Adrenal gland (tissue), 12 donors: ENCODE data around the gene SCP2D1. TPM values are rescaled to one million over a fixed set of nuclear protein-coding genes. Genes with fewer than 3 reads are reported as not detected.

Experiments
- DNase-seq, 7 donors: peaks; one replicate each; pipeline ENCODE4 v3.0.0-alpha.2; 2019 to 2020
- H3K27ac ChIP-seq, 5 donors: fragments of 200-600 bp; sonication (generic) in 4 of 5; 1 replicate in 3 of 5; 2 replicates in 2 of 5; pipeline versions ENCODE4 v1.5.1 to v1.8.0; 2016 to 2020; ENCODE audit warnings: mild to moderate bottlenecking in 1 of 5
- H3K27me3 ChIP-seq: fragments of 200-600 bp; 2 replicates; pipeline ENCODE4 v1.8.0; 2021
- H3K36me3 ChIP-seq, 2 donors: fragments of 200-600 bp; replicated peaks in 1 of 2; 1 replicate in 1 of 2; 2 replicates in 1 of 2; pipeline versions ENCODE4 v1.5.1 to v1.8.0; 2018 to 2022
- H3K4me1 ChIP-seq, 2 donors: fragments of 200-600 bp; replicated peaks in 1 of 2; 1 replicate in 1 of 2; 2 replicates in 1 of 2; pipeline versions ENCODE4 v1.5.1 to v1.8.0; 2018 to 2021
- H3K4me3 ChIP-seq, 4 donors: fragments of 200-600 bp; sonication (generic) in 3 of 4; one replicate each; pipeline ENCODE4 v1.5.1; 2016 to 2018
- H3K9me3 ChIP-seq, 3 donors: fragments of 200-600 bp; sonication (generic) in 1 of 3; replicated peaks in 1 of 3; 1 replicate in 2 of 3; 2 replicates in 1 of 3; pipeline versions ENCODE4 v1.5.1 to v1.8.0; 2016 to 2021
- POLR2A ChIP-seq, 2 donors: fragments of 450-650 bp; IDR thresholded peaks; one replicate each; pipeline ENCODE4 v1.6.1; 2017; ENCODE audit warnings: antibody characterized with exemption in 2 of 2, mild to moderate bottlenecking in 2 of 2, moderate library complexity in 1 of 2
- WGBS, 4 donors: extraction: QIAGEN DNeasy Blood & Tissue Kit in 2 of 4; methylation state at CpG; one replicate each; pipeline versions ENCODE4 v1.1.5 to v1.1.7; 2013 to 2017; 5-methylcytosine and 5-hydroxymethylcytosine counted together
- intact Hi-C, 2 donors: fragments of 100-400 bp; cut with DNase I; formaldehyde crosslinking; loops; one replicate each; pipeline versions ENCODE4 v1.14.1 to v1.15.0; 2022 to 2023
- polyA plus RNA-seq, 3 donors: library from polyadenylated mRNA; stranded (reverse); fragments of 200-250 nt in 2 of 3; fragments of 350-450 nt in 1 of 3; fragmentation: Illumina TruSeq in 1 of 3; extraction: RNeasy Lipid Tissue Mini Kit (QIAGEN cat#74804) in 1 of 3; gene quantifications; one replicate each; pipeline ENCODE4 v1.2.3, GENCODE V29; 2013 to 2014
- total RNA-seq, 9 donors: library from RNA; depleted of rRNA in 4 of 9; stranded (reverse); fragments of >200 nt in 4 of 9; fragments of 120-200 nt in 1 of 9; fragmentation: NEBNext Ultra II Directional in 1 of 9; extraction: Animal tissue kit (Norgen Biotek cat#: 25700) in 1 of 9; gene quantifications; one replicate each; pipeline versions ENCODE4 v1.1.0 to v1.2.4, GENCODE V29; 2013 to 2023
- TF ChIP-seq, protein P1 (sequence below), 6 experiments: fragments of 450-650 bp in 4 of 6; fragments of 200-600 bp in 2 of 6; sonication (generic) in 1 of 6; IDR thresholded peaks; 1 replicate in 5 of 6; 2 replicates in 1 of 6; pipeline versions ENCODE4 v1.5.1 to v1.8.0; 2016 to 2021; ENCODE audit warnings: antibody characterized with exemption in 6 of 6, mild to moderate bottlenecking in 2 of 6, moderate library complexity in 1 of 6
- donor health status: healthy with polysubstance abuse.
- donor health status: Bipolar disorder and iron deficiency.
- donor health status: DM: yes; HTN: yes; CAD: no.
- donor health status: DM: no; HTN: no; CAD: no.
- donor health status: DM: no; HTN: no; CAD: no.
- donor health status: DM: yes; HTN: yes; CAD: no.

The SCP2D1 gene
- total and polyA plus RNA-seq, 12 donors, result not detected

DNA sequence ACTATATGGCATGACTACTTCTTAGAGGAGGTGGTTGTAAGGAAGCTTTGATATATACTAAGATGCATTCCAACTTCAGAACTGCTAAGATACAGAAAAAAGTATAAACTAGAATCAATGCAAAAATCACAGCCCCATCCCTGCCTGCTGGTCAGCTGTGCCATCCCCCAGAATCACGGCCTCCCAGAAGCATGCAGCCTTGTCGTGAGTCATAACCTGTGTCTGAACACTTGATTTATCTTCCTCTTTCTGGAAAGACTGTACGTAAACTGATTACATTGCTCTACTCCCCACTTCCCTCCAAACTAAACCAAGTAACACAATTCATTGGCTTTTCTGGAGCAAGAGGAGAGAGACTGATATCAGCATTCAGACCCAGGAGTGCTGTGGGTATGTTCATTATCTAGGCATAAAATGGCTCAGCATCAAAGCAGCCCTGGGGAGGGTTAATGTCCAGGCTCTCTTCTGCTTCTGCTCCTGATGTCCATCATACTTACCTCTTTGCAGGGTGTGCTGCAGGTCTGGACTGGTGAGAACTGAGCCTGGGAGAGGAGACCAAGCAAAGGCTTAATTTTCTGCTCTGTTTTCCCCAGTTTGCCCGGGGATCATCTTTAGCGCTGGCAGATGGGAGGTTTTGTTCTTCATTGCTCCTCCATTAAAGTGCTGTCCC, 18.4 kb downstream of the SCP2D1 start:
- Histone ChIP-seq H3K4me3 (no peak overlapping the region), H3K27me3 (no peaks in the 10 kb centered on the region), H3K27ac (no peak overlapping the region), H3K36me3 (no peaks in the 10 kb centered on the region), H3K9me3 (no peaks in the 10 kb centered on the region), H3K4me1 (no peaks in the 10 kb centered on the region)
- intact Hi-C loops, result no loop called here
- peak in 6 of 7 donors; percentile 19 to 56 (median 36) for DNase-seq
- WGBS, 4 donors, result 40 to 45% (median 42%) methylated on average over 5 of the region's 5 CpGs
- no peak for TF ChIP-seq POLR2A (IDR thresholded peaks at IDR 0.05)
- TF ChIP-seq, protein P1, sequence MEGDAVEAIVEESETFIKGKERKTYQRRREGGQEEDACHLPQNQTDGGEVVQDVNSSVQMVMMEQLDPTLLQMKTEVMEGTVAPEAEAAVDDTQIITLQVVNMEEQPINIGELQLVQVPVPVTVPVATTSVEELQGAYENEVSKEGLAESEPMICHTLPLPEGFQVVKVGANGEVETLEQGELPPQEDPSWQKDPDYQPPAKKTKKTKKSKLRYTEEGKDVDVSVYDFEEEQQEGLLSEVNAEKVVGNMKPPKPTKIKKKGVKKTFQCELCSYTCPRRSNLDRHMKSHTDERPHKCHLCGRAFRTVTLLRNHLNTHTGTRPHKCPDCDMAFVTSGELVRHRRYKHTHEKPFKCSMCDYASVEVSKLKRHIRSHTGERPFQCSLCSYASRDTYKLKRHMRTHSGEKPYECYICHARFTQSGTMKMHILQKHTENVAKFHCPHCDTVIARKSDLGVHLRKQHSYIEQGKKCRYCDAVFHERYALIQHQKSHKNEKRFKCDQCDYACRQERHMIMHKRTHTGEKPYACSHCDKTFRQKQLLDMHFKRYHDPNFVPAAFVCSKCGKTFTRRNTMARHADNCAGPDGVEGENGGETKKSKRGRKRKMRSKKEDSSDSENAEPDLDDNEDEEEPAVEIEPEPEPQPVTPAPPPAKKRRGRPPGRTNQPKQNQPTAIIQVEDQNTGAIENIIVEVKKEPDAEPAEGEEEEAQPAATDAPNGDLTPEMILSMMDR (IDR thresholded peaks at IDR 0.05), result no peak

DNA sequence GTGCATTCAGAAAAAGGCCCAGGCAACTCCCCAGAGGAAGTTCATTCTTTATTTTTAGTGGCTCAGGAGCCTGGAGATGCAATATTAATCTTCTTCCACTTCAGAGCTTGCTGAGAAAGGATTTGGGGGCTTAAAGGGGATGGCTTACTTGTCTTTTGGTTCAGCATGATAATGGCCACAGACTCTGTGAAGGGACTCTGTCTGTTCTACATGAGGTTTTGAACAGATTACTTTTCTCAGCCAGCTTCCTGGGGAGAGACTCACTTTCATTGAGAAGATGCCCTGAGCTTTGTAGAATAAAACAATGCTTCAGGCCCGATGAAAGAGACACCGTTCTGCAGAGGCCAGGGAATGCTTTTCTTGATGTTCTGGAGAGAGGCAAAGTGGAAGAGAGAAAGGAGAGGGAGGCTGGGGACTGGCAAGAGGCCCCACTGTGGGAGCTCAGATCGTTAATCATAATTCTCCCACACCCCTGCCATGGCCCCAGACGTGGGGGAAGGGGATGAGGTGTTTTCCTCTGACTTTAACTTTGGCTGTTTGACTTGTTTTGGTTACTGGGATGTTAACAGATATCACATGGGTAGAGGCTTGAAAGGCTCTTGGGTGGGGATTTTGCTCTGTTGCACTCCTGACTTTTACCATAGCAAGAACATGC, 19.1 kb downstream of the SCP2D1 start:
- TF ChIP-seq POLR2A (IDR thresholded peaks at IDR 0.05), result no peak
- TF ChIP-seq, protein P1 (IDR thresholded peaks at IDR 0.05), result no peak
- no peaks in the 10 kb centered on the region for H3K36me3 ChIP-seq
- intact Hi-C loops, result no loop called here
- no peak overlapping the region for H3K4me3 ChIP-seq
- H3K27me3 ChIP-seq, result no peaks in the 10 kb centered on the region
- 48 to 71% (median 66%) methylated on average over 4 of the region's 4 CpGs for WGBS, 4 donors
- no peak for DNase-seq
- no peaks in the 10 kb centered on the region for H3K9me3 ChIP-seq
- no peaks in the 10 kb centered on the region for H3K4me1 ChIP-seq
- H3K27ac ChIP-seq, result no peak overlapping the region

DNA sequence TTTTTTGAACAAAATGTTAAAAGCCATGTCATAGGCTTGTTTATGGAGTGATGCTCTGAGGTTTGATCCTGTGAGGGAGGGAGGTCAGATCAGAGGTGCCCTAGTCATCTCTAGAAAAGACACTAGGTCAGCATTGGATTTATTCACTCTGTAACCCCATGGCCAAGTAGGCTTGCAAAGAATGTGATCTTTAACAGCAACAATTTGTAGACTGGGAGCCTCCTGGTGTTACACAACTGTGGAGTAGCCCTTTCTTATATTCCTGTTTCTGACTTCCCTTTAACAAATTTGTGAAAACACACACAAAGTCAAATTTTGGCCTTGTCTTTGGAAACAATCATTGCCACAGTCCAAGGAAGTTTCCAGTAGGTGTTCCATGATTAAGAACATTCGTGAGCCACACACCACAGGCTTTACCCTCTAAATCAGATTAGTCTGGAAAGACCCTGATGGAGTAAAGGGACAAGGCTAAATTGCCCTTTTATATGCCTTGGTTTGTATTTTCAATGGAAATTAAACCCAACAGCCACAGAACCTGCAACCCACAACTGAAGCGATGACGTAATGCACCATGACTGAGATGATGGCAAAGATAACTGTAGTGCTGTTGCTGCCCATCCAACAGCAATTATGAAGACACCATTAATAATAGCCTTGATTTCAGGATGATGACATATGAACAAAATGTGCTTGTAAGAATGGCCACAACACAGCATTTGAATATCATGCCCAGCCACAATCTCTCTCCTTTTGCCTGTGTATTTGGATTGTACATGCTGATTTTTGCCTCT, 22.1 kb downstream of the SCP2D1 start:
- Histone ChIP-seq H3K27ac (no peak overlapping the region), H3K4me1 (no peaks in the 10 kb centered on the region), H3K9me3 (no peaks in the 10 kb centered on the region), H3K36me3 (no peaks in the 10 kb centered on the region), H3K27me3 (no peaks in the 10 kb centered on the region), H3K4me3 (no peak overlapping the region)
- WGBS, 4 donors, result 85 to 95% (median 89%) methylated on average over 3 of the region's 3 CpGs
- intact Hi-C loops, result no loop called here
- no peak for TF ChIP-seq POLR2A (IDR thresholded peaks at IDR 0.05)
- TF ChIP-seq, protein P1 (IDR thresholded peaks at IDR 0.05), result no peak
- DNase-seq, result no peak

DNA sequence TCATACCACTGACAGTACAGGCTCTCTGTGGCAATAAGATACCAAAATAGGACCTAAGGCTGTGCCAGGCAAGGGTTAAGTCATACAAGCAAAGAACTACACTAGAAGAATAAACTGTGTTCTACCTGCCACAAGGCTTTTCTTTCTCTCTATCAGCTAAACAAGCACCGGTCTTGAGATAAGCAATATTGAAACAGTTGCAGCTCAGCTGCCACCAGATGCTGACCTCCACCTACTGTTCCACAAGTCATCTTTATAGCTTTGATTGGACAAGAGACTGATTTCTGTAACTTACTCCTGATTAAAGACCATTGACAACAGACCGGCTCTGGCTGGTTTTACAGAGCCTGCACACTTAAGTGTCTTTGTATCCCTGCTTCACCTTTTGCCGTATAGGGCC, 24.1 kb downstream of the SCP2D1 start:
- Histone ChIP-seq H3K27me3 (no peaks in the 10 kb centered on the region), H3K36me3 (no peaks in the 10 kb centered on the region), H3K9me3 (no peaks in the 10 kb centered on the region), H3K4me1 (no peaks in the 10 kb centered on the region), H3K4me3 (no peak overlapping the region), H3K27ac (no peak overlapping the region)
- 60 to 67% (median 63%) methylated on average over 3 of the region's 3 CpGs for WGBS, 4 donors
- TF ChIP-seq, protein P1 (IDR thresholded peaks at IDR 0.05), result no peak
- no peak for TF ChIP-seq POLR2A (IDR thresholded peaks at IDR 0.05)
- DNase-seq, result no peak
- intact Hi-C loops, result no loop called here
